Smooth muscle cell (in vitro differentiated cells): ENCODE data around the gene SLC29A1. TPM values are rescaled to one million over a fixed set of nuclear protein-coding genes. Genes with fewer than 3 reads are reported as not detected.
"Not testable (repeated sequence)": the region's sequence is repeated elsewhere in the genome, so short reads cannot be mapped to it uniquely, and the experiment has no call there.

Experiments used
- DNase-seq: peaks from one replicate; lab custom pipeline; 2025; ENCODE audit not compliant: unreplicated experiment; lab: John Stamatoyannopoulos, UW
- H2AFZ ChIP-seq: fragments of 200-600 bp; sonication (generic); 2 replicates; pipeline ENCODE4 v1.6.0; 2016; ENCODE audit warnings: antibody characterized with exemption, low read depth, mild to moderate bottlenecking
- H3F3A ChIP-seq: fragments of 200-600 bp; sonication (generic); 2 replicates; pipeline ENCODE4 v1.6.0; 2017; ENCODE audit warnings: antibody characterized with exemption, low read depth
- H3K27ac ChIP-seq: fragments of 200-600 bp; sonication (generic); 2 replicates; pipeline ENCODE4 v1.5.1; 2016; ENCODE audit warnings: low read depth, mild to moderate bottlenecking
- H3K27me3 ChIP-seq: fragments of 200-600 bp; sonication (generic); 2 replicates; pipeline ENCODE4 v1.6.1; 2016; ENCODE audit warnings: low read depth, mild to moderate bottlenecking
- H3K36me3 ChIP-seq: fragments of 200-600 bp; sonication (generic); 2 replicates; pipeline ENCODE4 v1.5.1; 2016; ENCODE audit warnings: low read depth
- H3K4me1 ChIP-seq: fragments of 200-600 bp; sonication (generic); 2 replicates; pipeline ENCODE4 v1.5.1; 2016; ENCODE audit warnings: low read depth
- H3K4me2 ChIP-seq: fragments of 200-600 bp; sonication (generic); 2 replicates; pipeline ENCODE4 v1.6.0; 2016; ENCODE audit warnings: mild to moderate bottlenecking
- H3K4me3 ChIP-seq: fragments of 200-600 bp; sonication (generic); 2 replicates; pipeline ENCODE4 v1.5.1; 2016; ENCODE audit warnings: mild to moderate bottlenecking
- H3K79me2 ChIP-seq: fragments of 200-600 bp; sonication (generic); 2 replicates; pipeline ENCODE4 v1.6.0; 2016; ENCODE audit warnings: low read depth, mild to moderate bottlenecking
- H3K9ac ChIP-seq: fragments of 200-600 bp; sonication (generic); 2 replicates; pipeline ENCODE4 v1.6.0; 2016; ENCODE audit warnings: low read depth
- H3K9me3 ChIP-seq: fragments of 200-600 bp; sonication (generic); replicated peaks from 2 replicates; pipeline ENCODE4 v1.5.1; 2016; ENCODE audit warnings: low read depth
- H4K20me1 ChIP-seq: fragments of 200-600 bp; sonication (generic); 2 replicates; pipeline ENCODE4 v1.6.0; 2016; ENCODE audit warnings: low read depth
- CTCF ChIP-seq: fragments of 200-600 bp; sonication (generic); IDR thresholded peaks from 2 replicates; pipeline ENCODE4 v1.5.1; 2017; ENCODE audit warnings: borderline replicate concordance, mild to moderate bottlenecking, antibody characterized with exemption; ENCODE audit not compliant: insufficient read depth, poor library complexity, severe bottlenecking
- WGBS: methylation state at CpG from one replicate; pipeline ENCODE4 v1.1.7; 2016; ENCODE audit warnings: low lambda C conversion rate; 5-methylcytosine and 5-hydroxymethylcytosine counted together
- polyA plus RNA-seq: library from polyadenylated mRNA; unstranded; fragments of >200 nt; fragmentation: Nextera tagmentation; extraction: Ambion mirVana; gene quantifications from 2 replicates; pipeline ENCODE4 v1.2.1, GENCODE V29; 2016
- total RNA-seq: library from RNA; depleted of rRNA; stranded (reverse); fragments of >200 nt; gene quantifications from 2 replicates; pipeline ENCODE4 v1.2.3, GENCODE V29; 2014

SLC29A1 gene
- total and polyA plus RNA-seq, 2 experiments from 2014 or later, result 7.4 to 8.0 TPM

DNA sequence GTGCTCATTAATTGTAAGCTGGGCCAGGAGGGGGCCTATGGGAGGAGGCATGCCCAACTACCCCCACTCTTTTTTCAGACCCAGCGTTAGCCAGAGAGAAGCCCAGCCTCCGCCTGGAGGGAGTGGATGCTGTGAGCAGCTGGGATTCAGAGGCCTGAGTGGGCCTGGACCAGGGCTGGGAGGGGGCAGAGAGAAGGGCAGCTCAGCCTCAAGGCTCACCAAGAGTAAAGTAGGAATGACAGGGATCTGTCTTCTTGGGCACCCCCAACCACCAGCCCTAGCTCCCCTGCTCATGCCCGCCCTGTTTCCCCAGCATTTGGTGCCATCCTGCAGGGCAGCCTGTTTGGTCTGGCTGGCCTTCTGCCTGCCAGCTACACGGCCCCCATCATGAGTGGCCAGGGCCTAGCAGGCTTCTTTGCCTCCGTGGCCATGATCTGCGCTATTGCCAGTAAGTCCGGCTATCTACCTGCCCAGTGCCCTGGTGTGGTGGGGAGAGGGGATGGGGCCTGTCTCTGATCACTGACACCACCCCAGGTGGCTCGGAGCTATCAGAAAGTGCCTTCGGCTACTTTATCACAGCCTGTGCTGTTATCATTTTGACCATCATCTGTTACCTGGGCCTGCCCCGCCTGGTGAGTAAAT is 6.8 kb downstream of the SLC29A1 start:
- WGBS, result 93% methylated on average over 10 of the region's 10 CpGs
- no peak for TF ChIP-seq CTCF
- Histone ChIP-seq H3K4me2 (no peak overlapping the region), H3K9me3 (no peaks in the 10 kb centered on the region), H3K4me1 (peaks cover 20% of the 10 kb centered on the region), H4K20me1 (no peaks in the 10 kb centered on the region), H3K4me3 (no peak overlapping the region), H3F3A (no peaks in the 10 kb centered on the region), H2AFZ (no peak overlapping the region), H3K79me2 (no peaks in the 10 kb centered on the region), H3K27ac (no peak overlapping the region), H3K36me3 (no peaks in the 10 kb centered on the region), H3K27me3 (no peaks in the 10 kb centered on the region), H3K9ac (no peak overlapping the region)
- no peak for DNase-seq

DNA sequence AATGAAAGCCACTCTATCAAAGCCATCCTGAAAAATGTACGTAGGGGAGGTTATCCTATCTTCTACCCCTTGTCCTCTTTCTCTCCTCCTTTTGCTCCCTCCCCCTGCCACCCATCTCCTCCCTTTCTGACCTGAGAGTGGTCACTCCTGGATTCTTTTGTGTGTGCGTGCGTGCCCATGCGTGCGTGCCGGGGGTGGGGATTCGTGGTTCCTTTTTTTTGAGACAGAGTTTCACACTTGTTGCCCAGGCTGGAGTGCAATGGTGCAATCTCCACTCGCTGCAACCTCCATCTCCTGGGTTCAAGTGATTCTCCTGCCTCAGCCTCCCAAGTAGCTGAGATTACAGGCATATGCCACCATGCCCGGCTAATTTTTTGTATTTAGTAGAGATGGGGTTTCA is 8.0 kb downstream of the SLC29A1 start:
- H3K9me3 ChIP-seq, H3K27me3 ChIP-seq, H3K4me2 ChIP-seq, H3F3A ChIP-seq, H3K9ac ChIP-seq, H2AFZ ChIP-seq, H3K27ac ChIP-seq, H3K79me2 ChIP-seq, DNase-seq, H3K36me3 ChIP-seq, H3K4me3 ChIP-seq, H4K20me1 ChIP-seq: not testable (repeated sequence)
- H3K4me1 ChIP-seq, result peaks cover 14% of the 10 kb centered on the region
- 92% methylated on average over 9 of the region's 9 CpGs for WGBS

DNA sequence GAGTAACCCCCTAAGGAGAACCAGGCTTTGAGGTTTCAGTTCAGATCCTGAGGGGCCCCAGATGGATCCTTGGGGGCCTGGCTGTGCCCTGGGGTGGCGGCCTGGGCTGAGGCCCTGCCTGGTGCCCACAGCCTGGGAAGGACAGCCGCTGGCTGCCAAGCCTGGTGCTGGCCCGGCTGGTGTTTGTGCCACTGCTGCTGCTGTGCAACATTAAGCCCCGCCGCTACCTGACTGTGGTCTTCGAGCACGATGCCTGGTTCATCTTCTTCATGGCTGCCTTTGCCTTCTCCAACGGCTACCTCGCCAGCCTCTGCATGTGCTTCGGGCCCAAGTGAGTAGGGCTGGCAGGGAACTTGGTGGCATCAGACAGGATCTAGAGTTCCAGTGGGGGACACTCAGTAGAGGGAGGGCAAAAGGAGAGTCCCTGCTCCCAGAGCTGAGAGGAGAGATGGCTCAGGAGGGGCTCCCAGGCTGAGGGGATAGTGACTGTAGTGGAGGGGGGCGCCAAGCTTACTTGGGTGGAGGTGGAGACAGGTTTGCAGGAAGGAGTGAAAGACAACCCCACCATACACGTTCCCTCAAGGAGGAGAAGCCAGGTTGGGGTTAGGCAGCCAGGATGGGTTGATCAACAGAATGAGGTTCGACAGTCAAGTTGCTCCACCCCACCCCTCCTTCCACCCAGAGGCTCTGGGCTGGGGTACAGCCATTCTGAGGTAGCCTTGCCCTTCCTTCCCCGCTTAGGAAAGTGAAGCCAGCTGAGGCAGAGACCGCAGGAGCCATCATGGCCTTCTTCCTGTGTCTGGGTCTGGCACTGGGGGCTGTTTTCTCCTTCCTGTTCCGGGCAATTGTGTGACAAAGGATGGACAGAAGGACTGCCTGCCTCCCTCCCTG is 9.5 kb downstream of the SLC29A1 start:
- Histone ChIP-seq H2AFZ (no peak overlapping the region), H3K4me2 (no peak overlapping the region), H3K79me2 (no peaks in the 10 kb centered on the region), H3K9me3 (no peaks in the 10 kb centered on the region), H3K27me3 (no peaks in the 10 kb centered on the region), H3K9ac (no peak overlapping the region), H3F3A (no peaks in the 10 kb centered on the region), H3K36me3 (no peaks in the 10 kb centered on the region), H3K4me1 (peaks cover 11% of the 10 kb centered on the region), H3K4me3 (no peak overlapping the region), H3K27ac (no peak overlapping the region), H4K20me1 (no peaks in the 10 kb centered on the region)
- TF ChIP-seq CTCF, result no peak
- WGBS, result 95% methylated on average over 16 of the region's 16 CpGs
- no peak for DNase-seq

GRCh38 chr6:44233567-44234100 is 10.2 kb downstream of the SLC29A1 start:
- Histone ChIP-seq H3K4me2 (no peak overlapping the region), H3F3A (no peaks in the 10 kb centered on the region), H3K9me3 (no peaks in the 10 kb centered on the region), H3K36me3 (no peaks in the 10 kb centered on the region), H3K27me3 (no peaks in the 10 kb centered on the region), H4K20me1 (no peaks in the 10 kb centered on the region), H3K27ac (no peak overlapping the region), H3K9ac (no peak overlapping the region), H3K79me2 (no peaks in the 10 kb centered on the region), H2AFZ (no peak overlapping the region), H3K4me1 (peaks cover 11% of the 10 kb centered on the region), H3K4me3 (no peak overlapping the region)
- TF ChIP-seq CTCF, result no peak
- WGBS, result 90% methylated on average over 14 of the region's 14 CpGs
- DNase-seq, result no peak
